ENCODE data around the gene FZD7. TPM values are rescaled to one million over a fixed set of nuclear protein-coding genes. Genes with fewer than 3 reads are reported as not detected.

Gene FZD7
- total RNA-seq, 1 donor from 2014 or later, result 35.2 TPM

DNA sequence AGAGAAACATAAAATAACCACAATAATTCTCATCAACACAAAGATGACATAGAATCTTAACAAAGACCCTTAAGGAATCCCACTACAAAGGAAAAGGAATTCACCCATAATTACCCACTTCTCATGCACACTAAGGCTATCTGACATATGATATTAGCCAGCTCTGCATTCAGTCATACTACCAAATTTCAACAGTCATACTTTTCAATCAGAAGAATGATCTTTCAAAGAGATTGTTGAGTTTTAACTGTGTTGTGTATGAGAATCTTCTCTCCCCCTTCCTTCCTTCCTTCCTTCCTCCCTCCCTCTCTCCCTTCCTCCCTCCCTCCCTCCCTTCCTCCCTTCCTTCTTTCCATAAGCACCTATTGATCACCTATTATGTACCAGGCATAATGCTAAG is 17.0 kb downstream of the FZD7 start:
- Histone ChIP-seq H3K9me3 (replicated peaks) (no peaks in the 10 kb centered on the region), H3K4me1 (peaks cover 19% of the 10 kb centered on the region), H3K27ac (replicated peaks) (no peak overlapping the region), H3K36me3 (no peaks in the 10 kb centered on the region), H3K27me3 (ENCODE audit: low read depth) (peaks cover 20% of the 10 kb centered on the region), H3K4me3 (no peak overlapping the region)
- TF ChIP-seq, protein P1, sequence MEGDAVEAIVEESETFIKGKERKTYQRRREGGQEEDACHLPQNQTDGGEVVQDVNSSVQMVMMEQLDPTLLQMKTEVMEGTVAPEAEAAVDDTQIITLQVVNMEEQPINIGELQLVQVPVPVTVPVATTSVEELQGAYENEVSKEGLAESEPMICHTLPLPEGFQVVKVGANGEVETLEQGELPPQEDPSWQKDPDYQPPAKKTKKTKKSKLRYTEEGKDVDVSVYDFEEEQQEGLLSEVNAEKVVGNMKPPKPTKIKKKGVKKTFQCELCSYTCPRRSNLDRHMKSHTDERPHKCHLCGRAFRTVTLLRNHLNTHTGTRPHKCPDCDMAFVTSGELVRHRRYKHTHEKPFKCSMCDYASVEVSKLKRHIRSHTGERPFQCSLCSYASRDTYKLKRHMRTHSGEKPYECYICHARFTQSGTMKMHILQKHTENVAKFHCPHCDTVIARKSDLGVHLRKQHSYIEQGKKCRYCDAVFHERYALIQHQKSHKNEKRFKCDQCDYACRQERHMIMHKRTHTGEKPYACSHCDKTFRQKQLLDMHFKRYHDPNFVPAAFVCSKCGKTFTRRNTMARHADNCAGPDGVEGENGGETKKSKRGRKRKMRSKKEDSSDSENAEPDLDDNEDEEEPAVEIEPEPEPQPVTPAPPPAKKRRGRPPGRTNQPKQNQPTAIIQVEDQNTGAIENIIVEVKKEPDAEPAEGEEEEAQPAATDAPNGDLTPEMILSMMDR (IDR thresholded peaks at IDR 0.05; ENCODE audit: borderline replicate concordance), result no peak
- no peak for DNase-seq
- intact Hi-C loops (cut with micrococcal nuclease), result loop anchor here (10.0 kb wide), 1 partner anchor 186 kb away; no protein-coding TSS in a partner anchor

DNA sequence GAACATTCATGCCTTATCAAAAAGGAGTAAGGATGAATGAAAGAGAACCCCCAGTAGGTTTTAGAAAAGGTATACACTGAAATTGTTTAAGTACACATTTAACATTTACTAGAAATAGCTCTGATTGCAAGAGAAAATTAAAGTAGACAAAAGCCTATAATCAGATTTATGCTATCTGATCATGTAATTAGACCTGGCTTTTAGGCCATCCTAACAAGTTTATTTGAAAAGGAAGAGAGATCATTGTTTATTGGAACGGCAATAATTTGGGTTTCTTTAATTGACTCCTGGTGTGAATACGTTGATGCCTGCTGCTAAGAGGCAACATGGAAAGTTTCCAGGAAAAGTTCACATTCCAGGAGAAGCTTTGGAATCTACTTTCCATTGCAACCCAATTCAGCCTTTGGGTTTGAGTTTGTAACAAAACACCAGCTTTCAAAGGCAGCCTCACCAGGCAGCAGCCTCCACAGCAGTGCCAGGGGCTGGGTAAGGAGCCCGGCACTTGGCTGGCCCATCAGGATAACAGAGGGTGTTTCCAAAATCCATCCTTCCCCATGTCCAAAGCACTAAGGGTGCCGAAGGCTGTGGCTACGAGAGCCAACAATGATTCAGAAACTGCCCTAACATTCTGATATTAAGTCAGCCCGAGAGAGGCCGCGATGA is 18.0 kb downstream of the FZD7 start:
- no peaks in the 10 kb centered on the region for H3K36me3 ChIP-seq
- intact Hi-C loops (cut with micrococcal nuclease), result loop anchor here (10.0 kb wide), 1 partner anchor 187 kb away; no protein-coding TSS in a partner anchor
- H3K4me1 ChIP-seq, result peaks cover 19% of the 10 kb centered on the region
- H3K9me3 ChIP-seq (replicated peaks), result no peaks in the 10 kb centered on the region
- no peak overlapping the region for H3K4me3 ChIP-seq
- no peak for DNase-seq
- H3K27ac ChIP-seq (replicated peaks), result no peak overlapping the region
- peaks cover 29% of the 10 kb centered on the region for H3K27me3 ChIP-seq (ENCODE audit: low read depth)
- TF ChIP-seq, protein P1 (IDR thresholded peaks at IDR 0.05; ENCODE audit: borderline replicate concordance), result no peak

DNA sequence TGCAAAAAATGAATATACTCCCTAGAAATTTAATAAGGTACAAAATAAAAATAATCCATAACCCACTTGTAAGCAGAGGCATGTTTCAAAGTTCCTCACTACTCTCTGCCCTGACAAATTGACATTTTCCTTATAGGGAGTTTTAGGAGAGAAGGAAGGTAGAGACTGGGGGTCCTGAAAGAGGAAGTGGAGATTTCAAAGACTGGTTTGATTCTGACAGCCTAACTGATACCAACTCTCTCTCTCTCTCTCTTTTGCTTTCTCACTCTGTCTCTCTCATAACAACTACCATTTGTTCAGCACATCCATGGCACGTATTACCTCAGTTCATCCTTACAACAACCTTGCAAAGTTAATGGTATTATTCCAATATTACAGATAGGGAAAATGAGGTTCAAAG is 18.6 kb downstream of the FZD7 start:
- TF ChIP-seq, protein P1 (IDR thresholded peaks at IDR 0.05; ENCODE audit: borderline replicate concordance), result no peak
- Histone ChIP-seq H3K27ac (replicated peaks) (no peak overlapping the region), H3K27me3 (ENCODE audit: low read depth) (peaks cover 35% of the 10 kb centered on the region), H3K9me3 (replicated peaks) (no peaks in the 10 kb centered on the region), H3K4me1 (peaks cover 19% of the 10 kb centered on the region), H3K36me3 (no peaks in the 10 kb centered on the region), H3K4me3 (no peak overlapping the region)
- no peak for DNase-seq
- intact Hi-C loops (cut with micrococcal nuclease), result loop anchor here (10.0 kb wide), 1 partner anchor 187 kb away; no protein-coding TSS in a partner anchor

DNA sequence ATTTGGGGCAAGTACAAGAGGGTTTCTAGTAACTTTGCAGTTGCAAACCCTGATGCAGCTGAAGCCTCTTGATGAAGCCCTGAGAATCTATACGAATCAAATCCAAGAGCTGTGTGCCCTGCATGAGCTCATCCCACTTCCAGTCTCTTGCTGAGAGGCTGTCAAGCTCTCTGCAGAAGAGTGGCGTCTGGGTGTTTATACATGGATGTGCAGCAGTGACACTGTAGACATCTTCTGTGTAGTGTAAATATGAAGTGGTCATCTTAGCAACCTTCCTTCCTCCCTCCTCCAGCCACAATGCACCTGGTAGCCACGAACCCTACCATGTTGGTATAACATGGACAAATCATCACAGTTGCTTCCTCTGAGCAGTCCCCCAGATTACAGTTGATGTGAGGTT is 21.0 kb downstream of the FZD7 start:
- intact Hi-C loops (cut with micrococcal nuclease), result loop anchor here (10.0 kb wide), 1 partner anchor 190 kb away; no protein-coding TSS in a partner anchor
- H3K27me3 ChIP-seq (ENCODE audit: low read depth), result peaks cover 39% of the 10 kb centered on the region
- TF ChIP-seq, protein P1 (IDR thresholded peaks at IDR 0.05; ENCODE audit: borderline replicate concordance), result no peak
- no peak overlapping the region for H3K4me3 ChIP-seq
- peaks cover 16% of the 10 kb centered on the region for H3K4me1 ChIP-seq
- no peak for DNase-seq
- no peaks in the 10 kb centered on the region for H3K36me3 ChIP-seq
- no peaks in the 10 kb centered on the region for H3K9me3 ChIP-seq (replicated peaks)
- no peak overlapping the region for H3K27ac ChIP-seq (replicated peaks)

DNA sequence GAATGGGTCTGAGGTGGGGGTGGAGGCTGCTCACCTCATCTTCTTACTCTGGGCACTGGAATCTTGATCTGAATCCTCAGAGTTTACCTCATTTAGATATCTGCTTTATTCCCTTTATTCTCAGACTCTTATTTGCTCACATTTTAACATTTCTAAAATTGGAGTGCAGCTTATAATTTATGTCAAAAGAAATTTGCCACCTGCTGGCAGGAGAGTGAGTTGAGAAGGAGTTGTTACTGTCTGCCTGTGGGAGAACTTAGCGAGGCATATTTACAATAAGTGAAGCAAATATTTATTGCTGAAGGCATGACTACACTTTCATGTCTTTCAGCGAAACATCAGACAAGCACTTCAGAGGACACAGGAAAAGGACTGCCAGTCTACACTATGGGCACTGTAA is 23.0 kb downstream of the FZD7 start:
- TF ChIP-seq, protein P1 (IDR thresholded peaks at IDR 0.05; ENCODE audit: borderline replicate concordance), result peak; percentile 49
- H3K4me3 ChIP-seq, result no peak overlapping the region
- intact Hi-C loops (cut with micrococcal nuclease), result loop anchor here (10.0 kb wide), 1 partner anchor 192 kb away; no protein-coding TSS in a partner anchor
- no peaks in the 10 kb centered on the region for H3K9me3 ChIP-seq (replicated peaks)
- H3K27ac ChIP-seq (replicated peaks), result no peak overlapping the region
- no peak for DNase-seq
- no peaks in the 10 kb centered on the region for H3K36me3 ChIP-seq
- peaks cover 39% of the 10 kb centered on the region for H3K27me3 ChIP-seq (ENCODE audit: low read depth)
- peaks cover 6% of the 10 kb centered on the region for H3K4me1 ChIP-seq
